COR-L47 (cell line): ENCODE results near the gene CACNA2D2.
A peak's percentile ranks its signal among the peaks of the same experiment; 100 is the strongest.

ENCODE experiments used
- DNase-seq: peaks from one replicate; lab custom pipeline; 2025; lab: John Stamatoyannopoulos, UW

Gene CACNA2D2

GRCh38 chr3:50428007-50428633 lies 75.3 kb downstream of the CACNA2D2 start:
- DNase-seq = no peak

DNA sequence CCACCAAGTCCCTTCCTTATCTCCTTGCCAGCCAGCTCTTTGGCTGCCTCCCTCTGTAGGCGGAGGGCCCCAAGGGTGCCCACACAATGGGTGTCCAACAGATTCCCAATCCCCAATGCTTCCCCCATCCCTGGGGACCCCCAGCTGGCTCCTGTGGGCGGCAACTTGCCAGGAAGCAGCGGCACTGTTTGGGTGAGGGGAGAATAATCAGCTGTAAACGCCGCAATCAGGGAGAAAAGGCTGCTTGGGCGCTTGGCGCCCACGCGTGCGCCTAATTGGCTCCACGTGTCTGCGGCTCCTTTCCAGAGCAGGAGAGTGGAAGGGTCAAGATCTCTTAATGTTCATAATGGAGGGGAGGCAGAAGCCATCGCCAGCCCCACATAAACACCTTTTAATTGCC lies 76.2 kb downstream of the CACNA2D2 start:
- no peak for DNase-seq

DNA sequence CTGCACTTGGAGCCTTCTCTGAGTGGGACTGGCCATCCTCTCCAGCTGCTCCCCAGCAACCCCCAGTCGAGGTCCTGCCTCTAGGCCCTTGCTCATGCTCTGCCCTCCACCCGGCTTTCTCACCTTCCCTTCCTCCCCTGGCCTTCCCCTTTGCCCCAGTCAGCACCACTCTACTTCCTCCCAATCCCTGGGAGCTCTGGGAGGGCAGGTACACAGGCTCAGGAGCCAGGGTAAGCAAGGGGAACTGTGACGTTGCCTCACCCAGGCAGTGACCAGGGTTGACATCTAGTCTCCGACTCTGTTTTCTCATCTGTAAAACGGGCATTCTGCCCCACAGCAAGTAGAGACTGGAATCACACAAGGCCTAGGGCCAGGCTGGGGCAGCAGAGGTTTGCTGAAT lies 77.5 kb downstream of the CACNA2D2 start:
- no peak for DNase-seq

DNA sequence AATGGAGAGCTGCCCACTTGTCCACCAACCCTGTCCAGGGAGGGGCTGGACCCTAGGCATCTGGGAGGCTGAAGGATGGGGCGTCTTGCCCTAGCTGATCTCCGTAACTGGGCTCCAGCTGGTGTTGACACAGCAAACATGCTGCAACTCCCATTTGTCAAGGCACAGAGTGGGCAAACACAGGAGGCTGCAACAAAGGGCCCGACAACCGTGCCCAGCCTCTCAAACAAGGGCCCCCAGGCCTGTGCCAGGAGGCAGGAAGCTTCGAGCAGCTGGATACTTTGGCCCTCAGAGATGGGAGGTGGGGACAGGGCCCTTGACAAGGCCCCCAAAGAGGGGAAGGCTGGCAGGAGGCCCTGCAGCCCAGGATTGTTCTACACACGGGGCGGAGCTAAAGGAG lies 79.9 kb downstream of the CACNA2D2 start:
- peak; percentile 18 for DNase-seq

DNA sequence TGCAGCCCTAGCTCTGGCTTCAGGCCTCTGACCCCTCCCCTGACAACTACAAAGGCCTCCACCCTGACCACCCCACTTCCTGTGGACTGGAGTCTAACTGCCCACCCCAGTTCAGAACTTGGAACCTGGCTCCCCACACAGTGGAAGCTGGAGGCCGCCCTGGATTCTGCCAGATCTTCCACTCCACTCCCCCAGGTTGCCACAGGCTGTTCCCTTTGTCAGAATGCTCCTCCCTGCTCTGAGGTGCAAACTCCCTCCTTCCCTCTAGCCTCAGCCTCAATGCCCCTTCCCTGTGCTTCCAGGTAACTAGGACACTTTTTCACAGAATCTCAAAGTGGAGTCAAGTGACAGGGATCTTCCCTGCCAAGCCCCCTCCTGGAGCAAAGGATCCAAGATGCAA lies 81.3 kb downstream of the CACNA2D2 start:
- no peak for DNase-seq

DNA sequence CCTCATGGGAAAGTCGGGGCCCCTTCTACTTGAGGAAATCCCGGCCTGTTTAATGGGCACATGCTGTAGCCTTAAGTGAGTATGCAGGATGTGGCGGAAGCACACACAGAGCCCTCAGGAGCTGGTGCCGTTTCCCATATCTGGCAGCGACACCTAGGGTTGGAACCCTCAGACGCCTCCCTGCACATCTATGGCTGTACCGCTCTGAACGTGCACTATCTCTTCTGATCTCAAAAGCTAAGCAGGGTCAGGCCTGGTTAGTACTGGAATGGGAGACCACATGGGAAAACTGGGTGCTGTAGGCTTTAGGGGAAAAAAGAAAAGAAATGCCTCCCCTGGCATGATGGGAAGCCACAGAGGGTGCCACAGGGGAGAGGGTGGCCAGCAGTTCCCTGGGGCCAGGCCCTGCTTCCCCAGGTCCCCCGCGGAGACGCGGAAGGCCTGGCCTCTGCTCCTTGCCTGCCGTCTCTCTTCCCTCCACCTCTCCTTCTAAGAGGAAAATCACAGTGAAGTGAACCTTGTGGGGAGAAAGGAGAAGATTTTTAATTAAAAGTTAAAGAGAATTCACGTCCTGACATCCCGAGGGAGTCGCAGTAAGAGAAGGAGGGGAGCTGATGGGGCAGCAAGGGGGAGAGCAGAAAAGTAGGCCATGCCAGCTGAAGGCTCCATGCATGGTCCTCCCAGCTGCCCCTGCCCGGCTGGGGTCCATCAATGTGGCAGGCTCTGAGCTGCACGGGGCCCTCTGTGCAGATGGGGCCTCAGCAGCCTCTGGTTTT lies 83.7 kb downstream of the CACNA2D2 start:
- DNase-seq = no peak

- no peak for DNase-seq
These were observed 84.6 kb downstream of the CACNA2D2 start for GRCh38 chr3:50418850-50419249.

- DNase-seq = no peak
These were observed 85.8 kb downstream of the CACNA2D2 start for GRCh38 chr3:50417637-50418033.

DNA sequence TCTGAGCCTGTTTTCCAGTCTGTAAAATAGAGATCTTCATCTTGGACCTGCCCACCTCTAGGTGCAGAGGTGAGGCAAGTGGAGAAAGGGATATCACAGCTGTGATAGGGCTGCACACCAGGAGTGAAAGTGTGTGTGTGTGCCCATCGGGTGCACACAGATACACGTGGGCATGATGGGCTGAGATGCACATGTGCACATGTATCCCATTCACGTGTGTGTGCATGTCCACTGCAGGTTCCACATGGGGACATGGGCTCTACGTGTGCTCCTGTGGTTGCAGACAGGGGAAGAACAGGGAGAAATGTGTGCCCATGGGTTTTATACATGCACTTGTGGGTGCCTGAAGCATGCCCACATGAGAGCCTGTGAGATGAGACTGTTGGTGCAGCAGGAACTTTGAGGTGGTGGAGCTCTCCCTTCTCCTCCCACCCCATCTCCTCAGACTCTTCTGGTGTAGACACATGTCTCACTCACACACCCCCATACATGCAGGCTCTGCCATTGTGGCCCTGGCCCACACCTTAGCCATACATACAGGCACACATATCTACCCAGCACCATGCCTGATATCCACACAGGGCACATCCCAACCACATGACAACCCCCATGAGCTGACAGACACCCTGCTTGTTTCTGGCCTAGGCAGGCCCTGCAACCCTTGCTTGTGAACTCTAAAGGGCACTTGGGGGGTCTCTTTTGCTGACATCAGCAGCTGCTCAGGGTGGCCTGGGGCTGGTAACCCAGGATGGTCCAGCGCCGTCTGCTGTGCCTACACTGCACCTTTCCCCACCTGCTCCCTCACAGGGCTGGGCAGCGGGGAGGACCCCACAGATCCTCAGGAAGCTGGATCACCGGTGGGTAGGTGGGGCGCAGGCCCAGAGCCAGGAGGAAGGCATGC lies 86.4 kb downstream of the CACNA2D2 start:
- DNase-seq = no peak

DNA sequence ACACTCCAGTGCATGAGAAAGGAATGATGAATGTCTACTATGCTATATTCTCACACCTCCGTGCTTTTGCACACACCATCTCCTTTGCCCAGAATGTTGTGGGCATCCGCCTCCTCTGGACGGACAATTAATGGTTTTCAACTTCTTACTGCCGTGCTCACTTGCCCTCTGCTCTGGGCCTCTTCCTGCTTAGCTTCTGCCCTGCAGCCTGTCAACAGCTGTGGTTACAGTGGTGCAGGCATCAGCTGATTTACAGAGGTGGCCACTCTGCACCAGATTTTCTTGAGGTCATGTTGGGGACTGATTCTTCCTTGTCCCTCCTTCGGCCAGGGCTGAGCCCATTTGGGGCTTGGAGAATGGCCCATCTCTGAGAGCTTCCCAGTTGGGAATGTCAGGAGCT lies 87.6 kb downstream of the CACNA2D2 start:
- no peak for DNase-seq

DNA sequence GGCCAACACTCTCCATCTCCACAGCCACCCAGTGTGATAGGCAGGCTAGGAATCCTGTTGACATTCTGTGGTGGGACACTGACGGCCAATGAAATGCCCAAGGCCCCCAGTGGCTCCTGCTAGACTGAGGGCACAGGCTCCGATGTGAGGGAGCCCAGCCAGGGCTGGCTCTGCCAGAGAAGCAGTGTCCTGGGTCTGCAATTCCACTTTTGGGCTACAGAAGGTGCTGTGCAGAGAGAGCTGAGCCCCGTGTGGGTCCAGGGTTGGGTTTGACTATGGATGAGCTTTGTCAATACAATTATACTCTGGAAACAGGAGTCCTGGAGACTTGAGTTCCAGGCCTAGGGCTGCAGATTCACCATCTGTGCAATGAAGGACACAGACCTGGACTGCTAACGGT lies 88.4 kb downstream of the CACNA2D2 start:
- DNase-seq = no peak

GRCh38 chr3:50414616-50415015 lies 88.8 kb downstream of the CACNA2D2 start:
- no peak for DNase-seq

DNA sequence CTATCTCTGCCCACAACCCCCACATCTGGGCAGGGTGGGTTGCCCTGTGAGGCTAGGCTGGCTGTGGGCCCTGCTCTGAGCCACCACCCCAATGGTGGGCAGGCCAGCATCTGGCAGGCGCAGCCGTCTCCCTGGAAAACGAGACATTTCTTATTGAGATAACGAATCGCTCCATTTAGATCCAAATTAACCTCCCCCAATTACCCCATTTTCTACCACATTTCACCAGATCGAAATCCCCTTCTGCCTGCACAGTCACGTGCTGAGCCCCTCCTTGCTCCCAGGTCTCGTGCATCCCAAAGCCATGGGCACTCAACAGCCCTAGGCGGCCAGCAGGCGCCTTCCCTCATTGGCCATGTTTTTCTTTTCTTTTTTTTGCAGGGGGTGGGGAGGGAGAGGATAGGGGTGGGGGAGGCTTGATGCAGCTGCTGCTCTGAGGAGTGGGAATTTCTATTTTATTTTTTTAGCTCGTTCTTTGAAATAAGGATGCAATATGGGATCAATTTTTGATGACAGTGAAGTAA lies 91.1 kb downstream of the CACNA2D2 start:
- DNase-seq = no peak

DNA sequence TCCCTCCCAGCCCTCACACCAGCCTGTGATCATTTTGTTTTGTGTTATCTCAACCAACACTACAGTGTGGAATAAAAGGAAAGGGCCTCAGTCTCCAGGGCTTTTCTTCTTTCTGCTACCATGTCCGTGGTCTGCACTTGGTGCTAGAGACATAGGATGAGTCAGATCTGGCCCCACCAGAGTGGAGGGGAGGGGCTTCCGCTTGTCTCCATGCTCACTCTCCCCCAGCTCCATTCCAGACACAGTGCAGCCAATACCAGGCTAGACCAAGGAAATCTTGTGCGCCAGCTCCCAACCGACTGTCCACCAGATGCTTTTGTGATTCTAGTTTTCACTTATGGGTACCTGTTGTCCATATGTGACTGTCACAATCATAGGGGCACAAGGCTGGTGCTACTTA lies 92.2 kb downstream of the CACNA2D2 start:
- DNase-seq = no peak

DNA sequence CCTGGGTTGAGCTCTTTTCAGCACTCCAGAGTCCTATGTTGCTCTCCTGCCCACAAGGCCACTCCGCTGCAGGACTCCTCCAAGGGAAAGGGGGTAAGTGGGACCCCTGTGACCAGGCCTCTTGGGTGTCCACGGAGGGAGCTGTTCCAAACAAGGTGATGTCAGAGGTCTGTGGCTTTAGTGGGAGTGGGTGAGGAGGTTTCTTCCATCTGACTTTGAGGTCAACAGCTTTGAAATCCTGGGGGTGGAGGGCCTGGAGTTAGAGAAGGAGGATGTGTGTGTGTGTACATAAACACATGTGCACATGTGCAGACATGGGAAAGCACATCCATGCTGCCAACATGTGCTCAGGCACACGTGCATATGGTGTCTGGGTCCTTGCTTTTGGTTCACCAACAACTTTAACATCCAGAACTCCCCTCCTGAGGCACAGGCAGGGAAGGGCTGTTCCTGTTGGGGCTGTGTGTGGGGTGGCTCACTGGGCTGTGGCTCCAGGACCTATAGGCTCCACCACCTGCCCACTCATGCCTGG lies 92.8 kb downstream of the CACNA2D2 start:
- DNase-seq = no peak

DNA sequence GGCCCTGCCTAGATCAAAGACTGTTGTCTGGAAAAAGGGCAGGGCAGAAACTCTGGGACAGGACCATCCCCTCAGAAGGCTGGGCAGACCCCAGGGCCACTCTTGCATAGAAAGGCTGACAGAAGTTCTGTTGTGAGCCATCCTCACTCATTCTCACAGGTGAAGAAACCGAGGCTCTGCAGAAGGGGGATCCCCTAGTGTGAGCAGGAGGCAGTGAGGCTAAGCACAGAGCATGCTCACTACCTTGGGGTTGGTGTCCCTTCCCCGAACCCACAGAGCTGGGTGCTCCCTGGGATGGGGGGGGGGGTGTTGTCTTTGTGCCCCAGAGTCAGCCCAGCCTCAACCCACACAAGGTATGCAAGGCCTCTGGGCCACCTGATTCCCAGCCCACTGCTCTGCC lies 93.2 kb downstream of the CACNA2D2 start:
- no peak for DNase-seq

DNA sequence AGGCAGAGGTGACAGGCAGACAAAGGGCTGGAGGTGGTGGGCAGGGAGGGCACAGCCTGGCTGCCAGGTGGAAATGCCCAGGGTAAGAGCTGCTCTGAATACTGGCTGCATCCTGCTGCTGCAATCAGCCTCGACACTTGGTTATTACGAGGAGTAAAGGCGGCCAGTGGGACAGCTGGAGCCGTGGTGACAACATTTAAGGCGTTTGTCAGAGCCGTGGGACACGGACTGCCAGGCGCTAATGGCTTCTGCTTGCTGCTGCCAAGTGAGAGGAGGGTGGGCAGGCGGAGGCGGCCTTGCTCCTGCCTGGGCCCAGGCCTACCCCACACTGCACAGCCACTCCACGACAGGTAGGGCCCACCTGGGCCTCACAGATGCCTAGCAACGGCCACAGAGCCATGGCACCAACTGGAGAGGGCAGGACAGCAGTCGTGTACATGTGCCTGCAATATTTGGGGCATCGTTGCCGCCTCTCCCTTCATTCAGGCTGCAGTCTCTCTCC lies 94.9 kb downstream of the CACNA2D2 start:
- DNase-seq = no peak

- DNase-seq = no peak
These were observed 96.9 kb downstream of the CACNA2D2 start for GRCh38 chr3:50406487-50406886.

GRCh38 chr3:50405249-50405648 lies 98.2 kb downstream of the CACNA2D2 start:
- DNase-seq = no peak

- no peak for DNase-seq
These were observed 101.3 kb downstream of the CACNA2D2 start for GRCh38 chr3:50401978-50402595.

DNA sequence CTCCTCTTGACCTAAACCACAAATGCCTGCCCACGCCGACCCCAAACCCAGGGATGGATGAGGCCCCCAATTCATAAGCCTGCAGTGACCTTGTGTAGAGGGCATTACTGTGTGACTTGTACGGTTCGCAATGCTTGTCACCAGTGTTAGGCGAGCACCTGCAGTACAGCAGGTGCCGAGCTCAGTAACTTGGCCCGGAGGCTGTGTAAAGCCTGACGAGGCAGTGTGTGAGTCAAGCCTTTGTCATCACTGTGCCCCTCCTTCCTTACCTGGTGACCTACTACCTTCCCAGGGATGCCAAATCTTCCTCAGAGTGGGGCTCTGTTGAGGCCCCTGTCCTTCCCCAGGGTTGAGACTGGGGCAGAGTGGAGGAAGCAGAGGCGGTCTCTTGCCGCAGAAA lies 106.9 kb downstream of the CACNA2D2 start:
- no peak for DNase-seq
